T-helper 2 cell (primary cell): ENCODE measurements around the gene ZP4.

Experiments
- DNase-seq, 5 experiments: peaks; one replicate each; pipeline versions ENCODE4 v3.0.0 to v3.0.0-alpha.2; 2012 to 2022
- total RNA-seq, 2 donors: gene quantifications; one replicate each; lab custom pipeline; 2026; lab: John Stamatoyannopoulos, UW

The ZP4 gene
- total RNA-seq, result 0 reads per million in 2 donors

- no peak for DNase-seq
These were observed at the start of gene ZP4 for GRCh38 chr1:237890822-237891221. ZP4 (minus strand) TSS chr1:237890922; CDS start chr1:237890635, 287 bp downstream.

DNA sequence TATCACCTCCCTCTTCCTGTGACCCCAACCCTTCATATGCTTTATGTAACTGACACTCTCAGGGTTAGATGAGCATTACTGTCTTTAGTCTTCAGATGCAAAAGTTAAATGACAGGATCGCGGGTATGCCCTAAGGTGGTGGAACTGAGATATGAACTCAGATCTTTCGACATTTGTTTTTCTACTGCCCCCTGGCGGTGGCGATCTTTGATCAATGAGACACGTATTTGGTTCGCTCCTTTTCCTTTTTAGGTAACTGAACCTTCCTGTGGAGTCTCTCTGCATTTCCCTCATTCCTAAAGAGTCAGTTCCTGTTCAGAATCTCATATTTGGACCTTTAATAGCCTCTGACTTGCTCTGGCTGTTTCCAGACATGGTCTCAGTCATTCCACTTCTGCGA is 47.8 kb upstream of the ZP4 start:
- peak in 1 of 5 experiments; percentile 10 for DNase-seq

- no peak for DNase-seq
These were observed 47.3 kb upstream of the ZP4 start for GRCh38 chr1:237938068-237938467.

GRCh38 chr1:237932816-237933215 is 42.1 kb upstream of the ZP4 start:
- no peak for DNase-seq

DNA sequence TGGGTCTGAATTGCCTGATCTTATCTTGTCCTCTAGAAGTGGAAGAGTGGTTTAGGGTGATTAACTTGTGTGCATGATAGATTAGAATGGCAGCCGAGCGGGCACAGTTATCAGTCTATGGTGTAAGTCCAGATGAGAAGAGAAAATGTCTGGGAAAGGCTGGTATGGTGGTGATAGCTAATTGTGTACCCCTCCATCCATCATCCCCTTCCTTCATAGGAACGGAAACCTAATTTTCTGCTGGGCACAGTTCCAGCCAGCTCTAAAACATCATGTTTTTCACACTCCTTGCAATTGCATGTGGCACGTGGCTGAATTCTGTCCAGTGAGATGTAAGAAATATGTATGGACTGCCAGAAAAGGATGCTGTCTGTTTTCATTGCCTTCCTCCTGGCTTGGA is 40.9 kb upstream of the ZP4 start:
- no peak for DNase-seq

DNA sequence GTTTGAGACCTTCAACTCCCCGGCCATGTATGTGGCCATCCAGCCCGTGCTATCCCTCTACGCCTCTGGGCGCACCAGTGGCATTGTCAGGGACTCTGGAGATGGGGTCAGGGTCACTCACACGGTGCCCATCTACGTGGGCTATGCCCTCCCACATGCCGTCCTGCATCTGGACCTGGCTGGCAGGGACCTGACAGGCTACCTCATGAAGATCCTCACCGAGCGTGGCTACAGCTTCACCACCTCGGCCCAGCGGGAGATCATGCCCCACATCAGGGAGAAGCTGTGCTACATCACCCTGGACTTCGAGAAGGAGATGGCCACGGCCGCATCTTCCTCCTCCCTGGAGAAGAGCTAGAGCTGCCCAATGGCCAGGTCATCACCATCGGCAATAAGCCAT is 36.5 kb upstream of the ZP4 start:
- DNase-seq, result no peak

GRCh38 chr1:237921306-237921705 is 30.6 kb upstream of the ZP4 start:
- DNase-seq, result no peak

- DNase-seq, result no peak
These were observed 22.6 kb upstream of the ZP4 start for GRCh38 chr1:237913345-237913744.

- no peak for DNase-seq
These were observed 21.2 kb upstream of the ZP4 start for GRCh38 chr1:237911911-237912310.

- no peak for DNase-seq
These were observed 20.1 kb upstream of the ZP4 start for GRCh38 chr1:237910834-237911233.

GRCh38 chr1:237903961-237904360 is 13.2 kb upstream of the ZP4 start:
- no peak for DNase-seq

DNA sequence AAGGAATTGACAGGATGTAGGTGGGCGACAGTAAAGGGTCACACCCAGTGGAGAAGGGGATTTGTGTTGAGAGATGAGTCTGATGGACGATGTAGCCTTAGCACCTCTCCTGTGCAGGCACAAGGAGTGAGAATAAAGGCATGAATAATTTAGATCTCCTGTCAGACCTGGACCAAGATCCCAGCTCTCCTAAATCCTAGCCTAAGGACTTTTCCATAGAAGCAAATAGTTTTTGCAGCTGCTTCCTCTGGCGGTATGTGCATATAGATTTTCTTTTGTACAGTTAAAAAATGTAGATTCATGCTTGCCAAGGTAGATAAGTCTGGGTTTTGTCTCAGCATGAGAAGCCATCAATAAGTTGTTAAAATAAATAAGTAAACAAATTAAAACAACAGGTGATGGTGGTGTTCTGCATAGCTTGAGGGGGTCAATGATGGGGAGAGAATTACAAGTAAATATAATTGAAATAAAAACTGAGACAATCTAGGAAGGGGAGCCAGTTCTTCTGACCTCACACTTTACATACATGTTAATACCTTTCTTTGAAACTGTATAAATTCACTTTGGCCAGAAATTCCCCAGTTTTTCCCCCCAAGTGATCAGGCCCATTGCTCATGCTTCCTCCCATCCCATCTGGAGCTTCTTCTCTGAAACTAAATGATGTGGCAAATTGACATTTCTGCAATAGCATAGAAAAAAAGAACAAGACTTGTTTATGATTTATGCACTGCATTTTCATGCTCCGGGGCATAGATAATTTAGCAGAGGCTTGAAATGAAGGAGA is 12.4 kb upstream of the ZP4 start:
- DNase-seq, result no peak

GRCh38 chr1:237901299-237901934 is 10.7 kb upstream of the ZP4 start:
- peak in 1 of 5 experiments; percentile 10 for DNase-seq

DNA sequence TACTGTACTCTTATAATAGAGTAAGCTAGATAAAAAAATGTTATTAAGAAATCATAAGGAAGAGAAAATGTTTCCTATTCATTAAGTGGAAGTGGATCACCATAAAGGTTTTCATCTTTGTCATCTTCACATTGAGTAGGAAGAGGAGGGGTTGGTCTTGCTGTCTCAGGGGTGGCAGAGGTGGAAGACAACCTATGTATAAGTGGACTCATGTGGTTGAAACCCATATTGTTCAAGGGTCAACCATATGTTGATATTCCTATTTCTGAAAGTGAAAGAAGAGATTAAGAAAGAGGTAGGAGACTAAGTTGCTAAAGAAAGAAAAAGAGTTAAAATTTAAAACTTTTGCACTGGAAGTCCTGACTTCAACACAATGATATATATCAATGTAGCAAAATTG is 4.9 kb upstream of the ZP4 start:
- DNase-seq, result no peak

DNA sequence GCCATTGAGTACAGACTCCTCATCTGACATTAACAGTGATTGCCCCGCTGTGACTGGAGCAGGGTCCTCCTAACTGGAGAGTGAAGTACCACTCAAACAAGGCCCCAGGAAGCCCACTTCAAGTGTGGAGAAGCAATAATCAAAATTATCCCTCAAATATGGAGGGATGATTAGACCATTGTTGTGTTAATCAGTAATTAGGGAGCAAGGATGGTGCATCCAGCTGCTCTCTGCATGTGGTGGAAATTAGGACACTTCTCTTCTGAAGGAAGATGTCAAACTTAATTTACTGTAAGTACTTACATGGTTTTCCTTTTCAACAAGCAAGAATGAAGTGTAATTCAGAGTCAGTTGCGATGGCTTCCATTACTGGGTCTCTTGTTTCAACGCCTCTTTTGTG is 3.4 kb upstream of the ZP4 start:
- no peak for DNase-seq

DNA sequence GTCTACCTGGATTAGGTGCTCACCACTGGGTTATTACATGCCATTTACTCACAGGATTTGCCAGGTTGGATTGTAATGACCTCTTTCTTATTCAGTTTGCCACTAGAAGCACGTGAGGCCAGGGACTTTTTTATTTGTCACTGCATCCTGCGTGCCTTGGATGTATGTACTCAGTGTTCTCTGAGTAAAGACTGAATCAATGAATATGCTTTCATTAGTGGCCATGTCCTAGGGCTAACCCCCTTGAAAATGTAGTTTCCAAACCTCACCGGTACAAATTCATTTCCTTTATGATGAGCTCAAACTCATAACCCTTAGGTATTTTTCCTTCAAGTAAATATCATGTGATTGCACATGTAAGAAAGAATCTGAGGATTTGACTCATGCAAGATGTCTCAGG is 1.3 kb upstream of the ZP4 start:
- no peak for DNase-seq

DNA sequence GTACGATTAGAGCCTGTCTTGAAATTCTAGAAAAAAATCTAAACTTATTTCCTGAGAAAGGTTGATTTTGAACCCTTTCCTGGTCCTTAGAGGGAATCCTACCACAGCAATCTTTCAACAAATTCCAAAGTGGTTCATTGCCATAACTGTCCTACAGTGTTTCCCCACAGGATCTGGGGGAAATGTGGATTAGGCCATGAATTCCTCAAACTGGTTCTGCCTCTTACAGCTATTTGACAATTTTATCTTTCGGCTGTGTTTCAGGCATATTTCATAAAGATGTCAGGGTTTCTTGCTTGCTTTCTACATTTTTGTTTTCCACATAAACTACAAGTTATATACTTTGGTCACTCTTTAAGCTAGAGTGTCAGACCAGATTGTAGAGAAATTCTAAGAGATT is 544 bp upstream of the ZP4 start:
- no peak for DNase-seq

- no peak for DNase-seq
These were observed 306 bp downstream of the ZP4 start for GRCh38 chr1:237890416-237890815.

DNA sequence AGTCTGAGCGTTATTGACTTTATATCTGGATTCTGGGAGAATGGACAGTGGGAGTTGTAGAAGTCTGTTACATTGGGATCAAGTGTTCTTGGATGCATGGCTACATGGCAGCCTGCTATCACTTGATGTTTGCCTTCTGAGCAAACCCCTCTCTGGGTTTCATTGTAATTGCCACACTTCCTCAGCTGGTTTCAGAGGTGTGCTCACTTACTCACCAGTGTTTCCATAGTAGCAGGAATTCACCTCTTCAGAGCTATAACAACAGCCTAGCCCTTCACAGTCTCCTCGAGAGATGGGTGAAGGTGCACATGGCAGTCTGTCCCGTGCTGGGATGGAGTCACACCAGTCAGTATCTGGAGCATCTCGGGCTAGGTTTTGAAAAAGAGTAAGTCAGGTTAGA is 2.6 kb downstream of the ZP4 start:
- DNase-seq, result no peak

DNA sequence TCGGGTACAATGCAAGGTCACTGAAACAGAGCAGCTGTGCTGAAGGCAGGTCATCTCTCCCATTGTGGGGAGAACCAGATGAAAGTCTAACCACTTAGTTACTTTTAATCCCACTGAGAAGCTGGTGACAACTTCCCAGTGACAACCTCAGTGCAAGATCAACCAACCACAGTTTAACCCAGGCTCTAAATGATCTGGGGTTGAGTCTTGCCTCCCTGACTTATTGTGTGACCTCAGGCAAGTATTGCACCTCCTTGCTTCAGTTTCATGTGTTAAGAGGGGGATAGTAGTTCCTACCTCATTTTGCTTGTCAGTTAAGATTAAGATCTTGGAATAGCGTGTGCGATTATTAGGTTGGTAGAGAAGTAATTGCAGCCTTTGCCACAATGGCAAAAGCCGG is 3.2 kb downstream of the ZP4 start:
- no peak for DNase-seq

DNA sequence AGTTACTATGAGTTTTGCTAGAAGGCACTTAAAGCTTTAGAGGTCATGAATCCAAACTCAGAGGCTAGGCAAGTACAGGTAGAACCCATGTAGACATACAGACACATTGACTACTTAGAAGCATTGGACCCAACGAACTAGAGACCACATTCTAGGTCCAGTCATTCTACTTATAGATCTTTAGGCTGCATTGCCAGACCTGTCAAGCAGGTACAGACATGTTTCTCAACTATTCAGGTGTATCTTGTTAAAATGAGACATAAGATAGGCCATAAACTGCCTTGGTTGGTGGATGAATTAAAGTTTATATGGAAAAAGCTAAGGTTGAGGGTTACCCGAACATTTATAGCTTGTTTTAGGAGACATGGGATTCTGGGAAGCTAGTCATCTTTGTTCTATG is 6.5 kb downstream of the ZP4 start:
- no peak for DNase-seq

GRCh38 chr1:237879195-237879594 is 11.5 kb downstream of the ZP4 start:
- no peak for DNase-seq

DNA sequence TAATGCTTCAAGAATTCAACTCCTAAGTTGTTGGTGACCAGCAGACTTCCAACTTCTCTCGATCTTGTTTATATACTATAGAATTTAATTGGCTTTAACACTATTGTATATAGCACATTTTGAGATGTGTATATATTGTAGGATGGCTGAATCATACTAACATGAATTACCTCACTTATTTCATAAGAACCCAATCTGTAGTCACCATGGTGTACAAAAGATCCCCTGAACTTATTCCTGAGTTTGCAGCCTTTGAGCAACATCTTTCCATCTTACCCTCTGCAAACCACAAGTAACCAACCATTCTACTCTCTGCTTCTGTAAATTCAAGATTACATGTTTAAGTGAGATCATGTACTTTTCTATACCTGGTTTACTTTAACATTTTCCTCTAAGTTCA is 12.3 kb downstream of the ZP4 start:
- no peak for DNase-seq

DNA sequence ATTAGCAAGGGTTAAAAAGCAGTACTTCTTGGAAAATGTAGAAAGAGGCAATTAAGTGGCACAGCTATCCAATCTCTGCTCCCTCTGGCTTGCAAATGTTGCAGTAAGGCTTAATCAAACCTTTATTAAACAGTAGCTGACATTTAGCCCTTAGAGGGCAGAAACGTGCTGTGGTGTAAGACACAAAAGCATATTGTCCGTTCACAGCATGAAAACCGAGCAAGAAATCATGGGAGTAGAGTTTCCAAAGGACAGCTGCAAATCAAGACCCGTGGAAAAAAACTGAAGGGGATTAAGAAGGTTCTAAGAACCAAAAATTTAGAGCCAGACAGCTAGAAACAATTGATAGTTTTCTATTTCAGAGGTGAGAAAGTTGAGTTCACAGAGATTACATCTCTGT is 13.1 kb downstream of the ZP4 start:
- DNase-seq, result no peak

GRCh38 chr1:237875291-237875690 is 15.4 kb downstream of the ZP4 start:
- DNase-seq, result no peak
